ENCODE data around the gene ADSS2.

Gene ADSS2

GRCh38 chr1:244447552-244447951 is 4.2 kb downstream of the ADSS2 start:
- DNase-seq (ENCODE audit: low read depth): no peak
- H3K4me3 ChIP-seq (ENCODE audit: low read depth, low read length): no peak overlapping the region

DNA sequence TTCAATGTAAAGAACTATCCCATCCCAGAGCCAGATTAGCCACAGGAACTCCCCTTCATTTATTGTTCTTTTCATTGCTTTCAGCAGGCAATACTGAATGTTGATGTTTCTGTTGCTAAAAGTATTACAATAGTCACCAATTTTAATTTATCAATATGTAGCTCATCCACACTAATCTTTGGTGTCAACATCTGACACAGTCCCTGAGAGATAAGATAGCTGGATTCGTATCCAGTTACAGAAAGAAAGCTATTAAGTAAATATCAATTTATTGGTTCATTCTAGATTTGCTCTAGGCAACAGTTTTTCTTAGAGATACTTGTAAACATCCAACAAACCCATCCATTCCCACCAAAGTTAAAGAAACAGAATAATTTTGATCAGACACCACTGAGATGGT is 4.7 kb downstream of the ADSS2 start:
- no peak overlapping the region for H3K4me3 ChIP-seq (ENCODE audit: low read depth, low read length)
- DNase-seq (ENCODE audit: low read depth): no peak

DNA sequence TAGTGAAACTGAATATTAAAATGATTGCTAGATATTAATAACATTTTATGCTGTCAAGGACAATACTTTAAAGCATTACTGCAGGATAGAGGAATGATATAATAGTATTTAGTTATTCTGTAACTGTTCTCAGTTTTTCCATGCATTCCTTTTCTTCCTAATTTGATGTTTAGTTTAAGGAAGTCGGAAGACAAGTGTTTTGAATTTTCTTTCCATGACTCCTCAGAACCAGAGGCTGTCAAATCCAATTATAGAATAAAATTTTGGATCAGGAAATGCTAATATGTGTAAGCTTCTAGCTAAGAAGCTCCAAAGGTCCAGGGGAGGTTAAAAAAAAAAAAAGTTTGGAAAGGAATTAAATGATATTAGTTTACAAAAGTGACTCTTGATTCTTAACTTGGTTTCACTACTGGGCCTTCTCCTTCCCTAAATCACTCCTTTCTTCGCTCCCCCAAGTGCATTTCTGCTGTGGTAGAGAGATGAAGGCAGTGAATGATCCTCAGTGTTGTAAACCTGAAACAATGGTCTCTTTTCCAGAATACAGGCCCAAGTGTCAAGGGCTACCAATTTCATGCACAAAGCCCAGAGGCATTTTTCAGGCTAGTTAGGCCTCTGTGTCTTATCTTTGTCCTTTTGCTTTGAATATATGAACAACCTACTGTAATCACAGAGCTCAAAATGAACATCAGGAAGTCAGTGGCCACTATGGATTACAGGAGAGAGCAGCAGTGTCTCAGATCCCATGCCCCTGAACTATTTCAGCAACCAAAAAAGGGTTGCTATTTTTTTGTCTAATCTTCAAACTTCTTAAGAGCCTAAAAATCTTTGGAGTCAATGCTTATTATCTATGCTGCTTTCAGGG is 6.2 kb downstream of the ADSS2 start:
- no peak for DNase-seq (ENCODE audit: low read depth)
- H3K4me3 ChIP-seq (ENCODE audit: low read depth, low read length): no peak overlapping the region

DNA sequence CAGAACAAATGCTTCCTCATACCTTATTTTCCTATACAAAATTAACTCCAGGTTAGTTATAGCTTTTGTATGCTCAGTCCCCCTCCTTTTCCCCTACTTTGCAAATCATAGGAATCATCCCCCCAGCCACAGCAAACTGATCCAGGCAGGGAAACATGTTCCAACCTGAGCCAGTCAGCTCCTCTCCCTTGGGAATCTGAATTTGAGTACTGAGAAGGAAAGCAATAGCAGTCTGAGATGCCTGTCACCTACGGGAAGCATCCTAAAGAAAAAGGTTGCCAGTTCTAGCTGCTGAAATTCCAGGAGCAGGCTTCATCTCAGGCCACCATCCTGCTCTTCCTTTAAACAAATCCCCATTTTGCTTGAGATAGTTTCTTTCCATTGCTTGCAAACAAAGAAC is 6.9 kb downstream of the ADSS2 start:
- DNase-seq (ENCODE audit: low read depth): no peak
- H3K4me3 ChIP-seq (ENCODE audit: low read depth, low read length): no peak overlapping the region

DNA sequence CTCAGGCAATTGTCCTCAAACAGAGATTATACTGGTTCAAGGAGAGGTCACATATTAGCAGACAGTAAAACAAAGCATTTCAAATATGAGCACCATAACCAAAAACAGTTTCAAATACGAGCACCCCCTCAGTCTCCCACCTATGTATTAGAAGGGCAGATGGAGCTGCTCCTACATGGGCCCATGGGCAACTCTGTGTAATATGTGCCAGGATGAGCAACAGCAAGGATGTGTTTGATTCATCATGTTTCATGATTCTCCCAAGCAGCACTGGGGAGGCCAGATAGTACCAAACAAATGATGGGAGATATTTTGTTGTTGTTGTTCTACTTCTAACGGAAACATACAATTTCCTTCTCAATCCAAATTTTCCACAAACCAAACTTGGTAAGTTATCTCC is 8.9 kb downstream of the ADSS2 start:
- H3K4me3 ChIP-seq (ENCODE audit: low read depth, low read length): no peak overlapping the region
- DNase-seq (ENCODE audit: low read depth): no peak

- no peak overlapping the region for H3K4me3 ChIP-seq (ENCODE audit: low read depth, low read length)
- DNase-seq (ENCODE audit: low read depth): no peak
Observed at GRCh38 chr1:244439391-244440032, 12.2 kb downstream of the ADSS2 start.

- H3K4me3 ChIP-seq (ENCODE audit: low read depth, low read length): no peak overlapping the region
- DNase-seq (ENCODE audit: low read depth): no peak
Observed at GRCh38 chr1:244437086-244437468, 14.6 kb downstream of the ADSS2 start.

DNA sequence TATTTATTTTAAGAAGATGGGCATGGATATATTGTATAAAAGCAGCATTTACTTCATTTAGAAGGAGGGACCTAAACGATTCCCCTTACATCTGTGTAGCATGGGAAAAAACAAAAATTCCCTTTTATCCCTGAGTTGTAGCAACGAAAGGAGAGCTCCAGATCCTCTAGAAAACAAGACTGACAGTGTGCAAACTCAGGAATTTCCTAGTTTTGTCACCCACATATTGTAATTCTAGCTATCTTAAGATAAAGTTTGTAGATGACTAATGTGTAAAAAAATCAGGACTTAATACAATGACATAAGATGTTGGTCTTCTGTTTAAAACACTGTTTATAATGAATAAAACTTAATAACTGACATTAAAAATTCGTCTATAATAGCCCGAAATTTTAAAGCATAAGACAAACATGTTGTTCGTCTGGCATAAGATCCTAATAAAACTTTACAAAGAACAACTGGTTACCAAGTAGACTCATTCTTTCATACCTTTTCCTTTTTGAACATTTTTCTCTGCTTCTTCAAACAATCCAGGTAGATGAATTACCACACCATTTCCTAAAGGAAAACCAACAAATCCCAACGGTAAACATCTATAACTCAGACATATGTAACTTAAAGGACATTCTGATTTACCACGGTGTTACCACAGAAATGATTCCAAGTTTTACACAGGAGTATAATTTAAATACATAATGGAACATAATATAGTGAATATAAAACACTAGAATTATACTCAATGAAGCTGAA is 15.2 kb downstream of the ADSS2 start:
- DNase-seq (ENCODE audit: low read depth): no peak
- no peak overlapping the region for H3K4me3 ChIP-seq (ENCODE audit: low read depth, low read length)

- peak; percentile 48 for DNase-seq (ENCODE audit: low read depth)
- no peak overlapping the region for H3K4me3 ChIP-seq (ENCODE audit: low read depth, low read length)
Observed at GRCh38 chr1:244435562-244436205, 16.0 kb downstream of the ADSS2 start.

- no peak for DNase-seq (ENCODE audit: low read depth)
- H3K4me3 ChIP-seq (ENCODE audit: low read depth, low read length): no peak overlapping the region
Observed at GRCh38 chr1:244431166-244431565, 20.5 kb downstream of the ADSS2 start.

- no peak overlapping the region for H3K4me3 ChIP-seq (ENCODE audit: low read depth, low read length)
- DNase-seq (ENCODE audit: low read depth): no peak
Observed at GRCh38 chr1:244429818-244430217, 21.9 kb downstream of the ADSS2 start.

DNA sequence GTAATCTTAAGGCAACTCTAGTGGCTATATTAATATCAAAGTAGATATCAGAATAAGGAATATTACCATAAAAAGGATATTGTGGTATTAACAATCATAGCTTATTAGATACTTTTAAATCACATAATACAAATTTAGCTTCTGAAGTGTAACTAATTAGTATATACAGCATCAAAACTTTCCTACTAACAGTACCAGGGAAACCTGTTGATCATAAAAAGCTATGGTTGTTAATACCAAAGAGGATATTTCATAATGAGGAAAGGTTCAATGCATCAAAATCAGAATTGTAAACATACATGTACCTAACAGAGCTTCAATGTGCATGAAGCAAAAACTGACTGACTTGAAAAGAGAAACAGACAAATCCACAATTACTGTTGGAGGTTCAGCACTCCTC is 24.1 kb downstream of the ADSS2 start:
- DNase-seq (ENCODE audit: low read depth): no peak
- no peak overlapping the region for H3K4me3 ChIP-seq (ENCODE audit: low read depth, low read length)

- no peak overlapping the region for H3K4me3 ChIP-seq (ENCODE audit: low read depth, low read length)
- no peak for DNase-seq (ENCODE audit: low read depth)
Observed at GRCh38 chr1:244424649-244425334, 26.9 kb downstream of the ADSS2 start.

GRCh38 chr1:244422174-244422573 is 29.5 kb downstream of the ADSS2 start:
- no peak for DNase-seq (ENCODE audit: low read depth)
- H3K4me3 ChIP-seq (ENCODE audit: low read depth, low read length): no peak overlapping the region

GRCh38 chr1:244419024-244419423 is 32.7 kb downstream of the ADSS2 start:
- no peak overlapping the region for H3K4me3 ChIP-seq (ENCODE audit: low read depth, low read length)
- no peak for DNase-seq (ENCODE audit: low read depth)

GRCh38 chr1:244414543-244414942 is 37.2 kb downstream of the ADSS2 start:
- DNase-seq (ENCODE audit: low read depth): peak; percentile 56
- no peak overlapping the region for H3K4me3 ChIP-seq (ENCODE audit: low read depth, low read length)

GRCh38 chr1:244413736-244414135 is 38.0 kb downstream of the ADSS2 start:
- H3K4me3 ChIP-seq (ENCODE audit: low read depth, low read length): no peak overlapping the region
- no peak for DNase-seq (ENCODE audit: low read depth)

GRCh38 chr1:244412176-244412575 is 39.5 kb downstream of the ADSS2 start:
- H3K4me3 ChIP-seq (ENCODE audit: low read depth, low read length): no peak overlapping the region
- DNase-seq (ENCODE audit: low read depth): no peak

GRCh38 chr1:244409701-244410100 is 42.0 kb downstream of the ADSS2 start:
- DNase-seq (ENCODE audit: low read depth): no peak
- no peak overlapping the region for H3K4me3 ChIP-seq (ENCODE audit: low read depth, low read length)
